GM19238 (cell line): Measurements from ENCODE around the gene BRD4.

Source experiments
- DNase-seq: peaks from one replicate; pipeline ENCODE4 v3.0.0; 2011; ENCODE audit warnings: low spot score; ENCODE audit not compliant: insufficient read length

BRD4 gene

GRCh38 chr19:15291548-15292021 lies 40.8 kb downstream of the BRD4 start:
- no peak for DNase-seq

GRCh38 chr19:15291089-15291488 lies 41.2 kb downstream of the BRD4 start:
- no peak for DNase-seq

GRCh38 chr19:15290166-15290565 lies 42.2 kb downstream of the BRD4 start:
- DNase-seq: no peak

GRCh38 chr19:15289673-15290072 lies 42.7 kb downstream of the BRD4 start:
- DNase-seq: no peak

- DNase-seq: no peak
Observed at GRCh38 chr19:15288146-15288963, 44.0 kb downstream of the BRD4 start.

GRCh38 chr19:15287496-15287895 lies 44.8 kb downstream of the BRD4 start:
- no peak for DNase-seq

- no peak for DNase-seq
Observed at GRCh38 chr19:15286688-15287365, 45.5 kb downstream of the BRD4 start.

- DNase-seq: peak; percentile 64
Observed at GRCh38 chr19:15285896-15286591, 46.3 kb downstream of the BRD4 start.

- DNase-seq: no peak
Observed at GRCh38 chr19:15284896-15285295, 47.4 kb downstream of the BRD4 start.

- no peak for DNase-seq
Observed at GRCh38 chr19:15284091-15284490, 48.2 kb downstream of the BRD4 start.

- no peak for DNase-seq
Observed at GRCh38 chr19:15283141-15283883, 49.0 kb downstream of the BRD4 start.

GRCh38 chr19:15282311-15282705 lies 50.0 kb downstream of the BRD4 start:
- no peak for DNase-seq

GRCh38 chr19:15280915-15281683 lies 51.2 kb downstream of the BRD4 start:
- no peak for DNase-seq

GRCh38 chr19:15280048-15280725 lies 52.2 kb downstream of the BRD4 start:
- DNase-seq: no peak

GRCh38 chr19:15279326-15279904 lies 52.9 kb downstream of the BRD4 start:
- no peak for DNase-seq

GRCh38 chr19:15276620-15277215 lies 55.6 kb downstream of the BRD4 start:
- DNase-seq: no peak

GRCh38 chr19:15274477-15274876 lies 57.9 kb downstream of the BRD4 start:
- no peak for DNase-seq

GRCh38 chr19:15269806-15270205 lies 62.5 kb downstream of the BRD4 start:
- DNase-seq: no peak

- DNase-seq: no peak
Observed at GRCh38 chr19:15268928-15269253, 63.4 kb downstream of the BRD4 start.
